NOMO-1 (cell line): ENCODE measurements around the gene SEC16A.

ENCODE experiments used
- DNase-seq, 2 experiments: peaks; one replicate each; lab custom pipeline; 2025; ENCODE audit not compliant: unreplicated experiment in 2 of 2; lab: John Stamatoyannopoulos, UW

SEC16A gene

GRCh38 chr9:136487672-136488071, 4.8 kb upstream of the SEC16A start:
- DNase-seq: no peak

- no peak for DNase-seq
Measured at GRCh38 chr9:136486823-136487620, 4.2 kb upstream of the SEC16A start.

GRCh38 chr9:136486131-136486530, 3.3 kb upstream of the SEC16A start:
- no peak for DNase-seq

GRCh38 chr9:136485049-136486045, 2.5 kb upstream of the SEC16A start:
- peak; percentile 59 to 83 for DNase-seq

- no peak for DNase-seq
Measured at GRCh38 chr9:136484153-136485048, 1.6 kb upstream of the SEC16A start.

GRCh38 chr9:136483589-136484152, 831 bp upstream of the SEC16A start:
- peak; percentile 94 to 97 for DNase-seq

- peak; percentile 64 to 76 for DNase-seq
Measured at GRCh38 chr9:136482046-136482792, 621 bp downstream of the SEC16A start.

GRCh38 chr9:136481558-136481957, 1.3 kb downstream of the SEC16A start:
- no peak for DNase-seq

GRCh38 chr9:136476369-136477150, 6.3 kb downstream of the SEC16A start:
- DNase-seq: no peak

- DNase-seq: no peak
Measured at GRCh38 chr9:136474974-136475865, 7.6 kb downstream of the SEC16A start.

- DNase-seq: no peak
Measured at GRCh38 chr9:136474021-136474640, 8.7 kb downstream of the SEC16A start.

GRCh38 chr9:136473354-136473721, 9.5 kb downstream of the SEC16A start:
- no peak for DNase-seq

GRCh38 chr9:136472640-136473353, 10.0 kb downstream of the SEC16A start:
- no peak for DNase-seq

GRCh38 chr9:136471802-136472487, 10.9 kb downstream of the SEC16A start:
- DNase-seq: no peak

GRCh38 chr9:136470792-136471469, 11.9 kb downstream of the SEC16A start:
- DNase-seq: no peak

GRCh38 chr9:136470356-136470755, 12.5 kb downstream of the SEC16A start:
- no peak for DNase-seq
